WTC11 (cell line): Measurements from ENCODE around the gene UBE2L3.

ENCODE experiments used
- CTCF ChIP-seq: fragments of 200-600 bp; IDR thresholded peaks from 2 replicates; pipeline ENCODE4 v1.8.0; 2022; ENCODE audit warnings: antibody characterized with exemption
- E2F1 ChIP-seq: sonication (generic); formaldehyde crosslinking; IDR thresholded peaks from 2 replicates; pipeline ENCODE4 v1.8.0; 2022; ENCODE audit warnings: mild to moderate bottlenecking, missing genetic modification reagents
- ELF4 ChIP-seq: sonication (generic); formaldehyde crosslinking; IDR thresholded peaks from 2 replicates; pipeline ENCODE4 v1.8.1; 2022; ENCODE audit warnings: low read depth, mild to moderate bottlenecking, moderate library complexity, missing genetic modification reagents
- ESRRA ChIP-seq: sonication (generic); formaldehyde crosslinking; IDR thresholded peaks from 2 replicates; pipeline ENCODE4 v1.8.1; 2022; ENCODE audit warnings: mild to moderate bottlenecking, missing genetic modification reagents, borderline replicate concordance
- FOXK1 ChIP-seq: sonication (generic); formaldehyde crosslinking; IDR thresholded peaks from 2 replicates; pipeline ENCODE4 v1.8.0; 2022; ENCODE audit warnings: mild to moderate bottlenecking, moderate library complexity, missing genetic modification reagents
- JUN ChIP-seq: sonication (generic); formaldehyde crosslinking; IDR thresholded peaks from 2 replicates; pipeline ENCODE4 v1.8.0; 2023; ENCODE audit warnings: mild to moderate bottlenecking, missing genetic modification reagents
- MXD4 ChIP-seq: fragments of 250-450 bp; sonication (Bioruptor Pico); IDR thresholded peaks from 2 replicates; pipeline ENCODE4 v1.8.0; 2021; ENCODE audit warnings: mild to moderate bottlenecking, moderate library complexity, borderline replicate concordance
- NFYB ChIP-seq: sonication (generic); formaldehyde crosslinking; conservative IDR thresholded peaks from 2 replicates; pipeline ENCODE4 v1.8.0; 2022; ENCODE audit warnings: low read depth, missing genetic modification reagents
- ZBTB43 ChIP-seq: sonication (generic); formaldehyde crosslinking; IDR thresholded peaks from 2 replicates; pipeline ENCODE4 v1.8.1; 2023; ENCODE audit warnings: mild to moderate bottlenecking, missing genetic modification reagents
- ZNF263 ChIP-seq: sonication (generic); formaldehyde crosslinking; IDR thresholded peaks from 2 replicates; pipeline ENCODE4 v1.8.1; 2022; ENCODE audit warnings: low read depth, mild to moderate bottlenecking, moderate library complexity, missing genetic modification reagents
- TF ChIP-seq, protein P1 (sequence below): sonication (generic); formaldehyde crosslinking; IDR thresholded peaks from 2 replicates; pipeline ENCODE4 v1.8.1; 2023; ENCODE audit warnings: mild to moderate bottlenecking, missing genetic modification reagents, moderate library complexity
- TF ChIP-seq, protein P2 (sequence below): sonication (generic); formaldehyde crosslinking; IDR thresholded peaks from 2 replicates; pipeline ENCODE4 v1.8.0; 2022; ENCODE audit warnings: mild to moderate bottlenecking, missing genetic modification reagents
- TF ChIP-seq, protein P3 (sequence below): fragments of 250-450 bp; sonication (Bioruptor Pico); IDR thresholded peaks from 2 replicates; pipeline ENCODE4 v2.1.2; 2022; ENCODE audit warnings: mild to moderate bottlenecking, moderate library complexity

GRCh38 chr22:21636629-21637218 is 69.2 kb downstream of the UBE2L3 start:
- TF ChIP-seq, protein P1, sequence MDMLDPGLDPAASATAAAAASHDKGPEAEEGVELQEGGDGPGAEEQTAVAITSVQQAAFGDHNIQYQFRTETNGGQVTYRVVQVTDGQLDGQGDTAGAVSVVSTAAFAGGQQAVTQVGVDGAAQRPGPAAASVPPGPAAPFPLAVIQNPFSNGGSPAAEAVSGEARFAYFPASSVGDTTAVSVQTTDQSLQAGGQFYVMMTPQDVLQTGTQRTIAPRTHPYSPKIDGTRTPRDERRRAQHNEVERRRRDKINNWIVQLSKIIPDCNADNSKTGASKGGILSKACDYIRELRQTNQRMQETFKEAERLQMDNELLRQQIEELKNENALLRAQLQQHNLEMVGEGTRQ (CRISPR knock-in tag) = no peak
- TF ChIP-seq, protein P2, sequence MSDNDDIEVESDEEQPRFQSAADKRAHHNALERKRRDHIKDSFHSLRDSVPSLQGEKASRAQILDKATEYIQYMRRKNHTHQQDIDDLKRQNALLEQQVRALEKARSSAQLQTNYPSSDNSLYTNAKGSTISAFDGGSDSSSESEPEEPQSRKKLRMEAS (CRISPR knock-in tag) = no peak
- TF ChIP-seq MXD4 (CRISPR knock-in tag) = no peak
- TF ChIP-seq FOXK1 (CRISPR knock-in tag) = no peak
- no peak for TF ChIP-seq CTCF
- no peak for TF ChIP-seq NFYB (CRISPR knock-in tag)
- TF ChIP-seq ZBTB43 (CRISPR knock-in tag) = no peak
- no peak for TF ChIP-seq JUN (CRISPR knock-in tag)
- no peak for TF ChIP-seq E2F1 (CRISPR knock-in tag)
- TF ChIP-seq ESRRA (CRISPR knock-in tag) = no peak
- no peak for TF ChIP-seq ELF4 (CRISPR knock-in tag)
- TF ChIP-seq ZNF263 (CRISPR knock-in tag) = no peak
- TF ChIP-seq, protein P3, sequence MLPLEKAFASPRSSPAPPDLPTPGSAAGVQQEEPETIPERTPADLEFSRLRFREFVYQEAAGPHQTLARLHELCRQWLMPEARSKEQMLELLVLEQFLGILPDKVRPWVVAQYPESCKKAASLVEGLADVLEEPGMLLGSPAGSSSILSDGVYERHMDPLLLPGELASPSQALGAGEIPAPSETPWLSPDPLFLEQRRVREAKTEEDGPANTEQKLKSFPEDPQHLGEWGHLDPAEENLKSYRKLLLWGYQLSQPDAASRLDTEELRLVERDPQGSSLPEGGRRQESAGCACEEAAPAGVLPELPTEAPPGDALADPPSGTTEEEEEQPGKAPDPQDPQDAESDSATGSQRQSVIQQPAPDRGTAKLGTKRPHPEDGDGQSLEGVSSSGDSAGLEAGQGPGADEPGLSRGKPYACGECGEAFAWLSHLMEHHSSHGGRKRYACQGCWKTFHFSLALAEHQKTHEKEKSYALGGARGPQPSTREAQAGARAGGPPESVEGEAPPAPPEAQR (CRISPR knock-in tag) = no peak
